Measurements from ENCODE around the gene FGD6.

DNA sequence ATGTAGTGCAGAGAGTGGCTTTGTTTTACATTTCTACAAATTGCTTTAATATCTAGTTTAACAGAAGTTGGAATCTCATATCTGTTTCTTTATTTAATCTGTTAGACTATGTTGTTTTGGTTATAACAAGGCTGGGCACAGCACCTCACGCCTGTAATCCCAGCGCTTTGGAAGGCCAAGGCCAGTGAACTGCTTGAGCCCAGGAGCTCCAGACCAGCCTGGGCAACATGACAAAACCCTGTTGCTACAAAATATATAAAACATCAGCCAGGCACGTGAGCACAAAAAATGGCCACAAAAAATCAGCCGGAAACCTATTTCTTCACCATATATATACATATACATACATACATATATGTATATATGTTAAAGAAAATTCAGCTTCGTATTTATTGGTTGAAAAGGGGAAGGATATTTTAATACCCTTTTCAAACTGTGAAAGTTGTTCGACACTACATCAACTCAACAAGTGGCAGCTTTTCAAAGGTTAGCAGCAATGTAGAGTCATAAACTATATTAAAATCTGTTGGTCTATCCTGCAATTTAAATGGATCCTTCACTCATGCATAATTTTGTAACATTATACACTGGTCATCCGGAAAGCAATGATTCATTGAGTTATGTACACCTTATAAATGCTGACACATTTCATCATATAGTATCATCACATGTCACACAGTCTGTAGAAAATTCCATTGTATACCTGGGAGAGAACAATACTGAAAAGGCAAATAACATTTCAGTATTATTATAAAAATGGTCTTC is 151.0 kb downstream of the FGD6 start:
- TF ChIP-seq, protein P1, sequence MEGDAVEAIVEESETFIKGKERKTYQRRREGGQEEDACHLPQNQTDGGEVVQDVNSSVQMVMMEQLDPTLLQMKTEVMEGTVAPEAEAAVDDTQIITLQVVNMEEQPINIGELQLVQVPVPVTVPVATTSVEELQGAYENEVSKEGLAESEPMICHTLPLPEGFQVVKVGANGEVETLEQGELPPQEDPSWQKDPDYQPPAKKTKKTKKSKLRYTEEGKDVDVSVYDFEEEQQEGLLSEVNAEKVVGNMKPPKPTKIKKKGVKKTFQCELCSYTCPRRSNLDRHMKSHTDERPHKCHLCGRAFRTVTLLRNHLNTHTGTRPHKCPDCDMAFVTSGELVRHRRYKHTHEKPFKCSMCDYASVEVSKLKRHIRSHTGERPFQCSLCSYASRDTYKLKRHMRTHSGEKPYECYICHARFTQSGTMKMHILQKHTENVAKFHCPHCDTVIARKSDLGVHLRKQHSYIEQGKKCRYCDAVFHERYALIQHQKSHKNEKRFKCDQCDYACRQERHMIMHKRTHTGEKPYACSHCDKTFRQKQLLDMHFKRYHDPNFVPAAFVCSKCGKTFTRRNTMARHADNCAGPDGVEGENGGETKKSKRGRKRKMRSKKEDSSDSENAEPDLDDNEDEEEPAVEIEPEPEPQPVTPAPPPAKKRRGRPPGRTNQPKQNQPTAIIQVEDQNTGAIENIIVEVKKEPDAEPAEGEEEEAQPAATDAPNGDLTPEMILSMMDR (IDR thresholded peaks at IDR 0.05): no peak
- no peak for TF ChIP-seq POLR2A (IDR thresholded peaks at IDR 0.05)

Measured in ovary (tissue), 3 donors.